Lower leg skin (tissue), 3 donors: Measurements from ENCODE around the gene RGS18.

ENCODE experiments used
- CTCF ChIP-seq, 3 donors: fragments of 450-650 bp; IDR thresholded peaks; one replicate each; pipeline ENCODE4 v1.5.1; 2016; ENCODE audit warnings: antibody characterized with exemption in 3 of 3, mild to moderate bottlenecking in 3 of 3, moderate library complexity in 2 of 3
- POLR2A ChIP-seq, 2 donors: fragments of 450-650 bp; IDR thresholded peaks; one replicate each; pipeline ENCODE4 v1.6.1; 2016 to 2017; ENCODE audit warnings: antibody characterized with exemption in 2 of 2, mild to moderate bottlenecking in 1 of 2, moderate library complexity in 1 of 2

DNA sequence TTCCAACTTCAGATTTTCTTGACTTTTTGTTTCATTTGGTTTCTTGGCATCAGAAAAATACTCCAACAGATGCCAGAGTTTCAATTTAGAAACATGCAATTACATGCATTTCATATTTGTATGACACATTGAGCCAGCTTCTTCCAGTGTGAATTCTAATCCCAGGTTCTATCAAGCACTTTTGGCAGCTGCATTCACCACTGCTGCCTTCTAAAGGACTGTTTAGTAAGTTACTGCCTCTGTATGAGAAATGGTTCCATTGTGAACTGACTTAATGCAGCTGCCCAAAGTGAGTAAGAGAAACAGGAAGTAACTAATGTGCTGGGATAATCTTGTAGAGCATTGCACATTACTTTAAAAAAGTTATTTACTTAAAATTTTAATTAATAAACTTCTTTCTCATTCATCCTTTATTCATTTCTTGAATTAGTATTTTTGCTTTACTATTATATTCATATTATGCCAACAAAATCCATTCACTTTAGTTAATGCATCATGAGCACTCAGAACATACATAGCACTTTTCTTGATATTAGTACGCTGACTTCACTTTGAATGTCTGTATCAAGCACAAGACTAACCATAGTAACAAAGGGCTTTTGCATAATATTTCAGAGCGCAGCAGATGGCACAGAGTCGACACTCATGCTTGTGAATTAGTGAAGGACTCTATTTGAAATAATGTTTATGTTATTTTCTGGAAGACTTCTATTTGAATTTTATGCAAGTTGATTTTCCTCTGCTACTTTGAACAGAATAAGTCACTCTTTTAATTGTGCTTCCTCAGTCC, 9.8 kb downstream of the RGS18 start:
- TF ChIP-seq POLR2A (IDR thresholded peaks at IDR 0.05) (no peak), CTCF (IDR thresholded peaks at IDR 0.05) (no peak)
